ENCODE data around the gene PPP2R3A. TPM values are rescaled to one million over a fixed set of nuclear protein-coding genes. Genes with fewer than 3 reads are reported as not detected.

The PPP2R3A gene
- total and polyA plus RNA-seq, 2 of the 13 experiments (the other 11 are each of a cell fraction or from before 2014, with no cell fraction given) = 0.07 to 0.12 TPM

DNA sequence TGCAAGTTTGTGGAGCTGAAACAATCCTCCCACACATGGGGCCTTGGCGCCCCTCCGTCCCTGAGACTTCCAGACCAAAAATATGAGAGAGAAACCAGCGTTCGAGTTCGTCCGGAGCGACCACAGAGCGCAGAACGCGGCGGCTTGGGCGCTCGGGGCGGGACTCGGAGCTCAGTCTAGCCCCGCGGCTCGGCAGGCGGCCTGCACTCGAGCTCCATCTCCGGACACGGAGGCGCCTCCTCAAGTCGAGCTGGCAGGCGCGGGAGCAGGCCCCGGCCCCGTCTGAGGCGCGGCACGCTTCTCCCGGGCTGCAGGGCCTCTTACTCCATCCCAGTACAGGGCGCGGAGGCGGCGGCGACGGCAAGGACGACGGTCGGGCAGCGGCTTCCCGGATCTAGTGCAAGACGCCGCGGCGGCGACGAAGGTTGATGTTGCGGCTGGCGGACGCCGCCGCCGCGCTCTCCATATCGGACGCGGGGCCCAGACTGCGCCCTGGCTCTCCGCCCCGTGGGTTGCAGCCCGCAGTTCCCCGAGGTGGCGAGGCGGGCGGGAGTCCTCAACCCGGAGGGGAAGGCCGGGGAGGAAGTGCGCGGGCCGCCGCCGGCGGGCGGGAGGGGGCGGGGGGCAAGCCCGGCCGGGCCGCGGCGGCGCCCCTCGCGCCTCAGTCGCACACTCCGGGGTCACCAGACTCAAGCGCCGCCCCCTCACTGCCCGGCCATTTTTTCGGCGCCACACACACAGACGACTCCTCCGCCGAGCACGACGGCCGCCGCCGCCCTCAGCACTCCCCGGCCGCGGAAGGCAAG lies 229.9 kb downstream of the PPP2R3A start:
- Histone ChIP-seq H3K4me1 (ENCODE audit: insufficient read depth, low read length) (peaks cover 33% of the 10 kb centered on the region), H3K27ac (ENCODE audit: extremely low read length, insufficient read depth, low read length) (peak overlapping the region; percentile 92), H3K9ac (ENCODE audit: insufficient read depth, low read depth, low read length) (peak overlapping the region; percentile 99), H2AFZ (ENCODE audit: low read length) (no peak overlapping the region), H3K4me3 (replicated peaks in 1 of 3; ENCODE audit: insufficient read depth in 1 of 3, low read depth in 2 of 3, low read length in 3 of 3) (peak overlapping the region; percentile 80 to 93 (median 89)), H3K9me3 (ENCODE audit: low read length) (no peaks in the 10 kb centered on the region), H4K20me1 (ENCODE audit: insufficient read depth, low read length) (peaks cover 48% of the 10 kb centered on the region), H3K27me3 (ENCODE audit: control insufficient read depth in 1 of 2, insufficient read depth in 2 of 2, low read length in 2 of 2) (no peaks in the 10 kb centered on the region), H3K4me2 (ENCODE audit: low read depth, low read length) (peak overlapping the region; percentile 79), H3K36me3 (replicated peaks in 1 of 2; ENCODE audit: control insufficient read depth in 1 of 2, insufficient read depth in 2 of 2, low read length in 2 of 2) (no peaks in the 10 kb centered on the region), H3K79me2 (ENCODE audit: insufficient read depth, low read length) (peaks cover 59% of the 10 kb centered on the region)
- in situ Hi-C loops (cut with HindIII; ENCODE audit: extremely low pct_ligation_motif_present, low pct_unique_long_range_greater_than_20kb) (loop anchor here (5.0 kb wide), 1 partner anchor 52 kb away; no protein-coding TSS in a partner anchor), intact Hi-C loops (cut with micrococcal nuclease; ENCODE audit: unreplicated experiment) (loop anchor here (1.0 to 10.0 kb wide), 2 partner anchors 55 to 559 kb away; partner anchors contain the start of genes PCCB and STAG1)
- ChIA-PET CTCF (ENCODE audit: low intra/inter-chr PET ratio, low total read pairs) (no interaction called here), POLR2A (interaction anchor here (0.7 to 4.9 kb wide), 17 partner anchors 9 to 1992 kb away, joined by 3 to 131 read pairs (median 6); partner anchors contain the start of genes ARMC8, NCK1, PCCB and STAG1)
- ATAC-seq (peak; percentile 61), FAIRE-seq (no peak), DNase-seq (ENCODE audit: low spot score) (peak; percentile 61)
- BruUV-seq (replicated peaks) = no TSS peak
- no CpG with 5 or more reads among the region's 103 CpGs for WGBS (ENCODE audit: low lambda C conversion rate)
- TF ChIP-seq, protein P1, sequence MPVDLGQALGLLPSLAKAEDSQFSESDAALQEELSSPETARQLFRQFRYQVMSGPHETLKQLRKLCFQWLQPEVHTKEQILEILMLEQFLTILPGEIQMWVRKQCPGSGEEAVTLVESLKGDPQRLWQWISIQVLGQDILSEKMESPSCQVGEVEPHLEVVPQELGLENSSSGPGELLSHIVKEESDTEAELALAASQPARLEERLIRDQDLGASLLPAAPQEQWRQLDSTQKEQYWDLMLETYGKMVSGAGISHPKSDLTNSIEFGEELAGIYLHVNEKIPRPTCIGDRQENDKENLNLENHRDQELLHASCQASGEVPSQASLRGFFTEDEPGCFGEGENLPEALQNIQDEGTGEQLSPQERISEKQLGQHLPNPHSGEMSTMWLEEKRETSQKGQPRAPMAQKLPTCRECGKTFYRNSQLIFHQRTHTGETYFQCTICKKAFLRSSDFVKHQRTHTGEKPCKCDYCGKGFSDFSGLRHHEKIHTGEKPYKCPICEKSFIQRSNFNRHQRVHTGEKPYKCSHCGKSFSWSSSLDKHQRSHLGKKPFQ (CRISPR knock-in tag; IDR thresholded peaks at IDR 0.05; ENCODE audit: insufficient replicate concordance) = no peak
- TF ChIP-seq KAT7 (CRISPR knock-in tag; IDR thresholded peaks at IDR 0.05; ENCODE audit: borderline replicate concordance) (peak; percentile 44; the same call in 1 of the 2 replicates), TGIF2 (CRISPR knock-in tag; IDR thresholded peaks at IDR 0.05) (peak; percentile 43; the same call in 1 of the 2 replicates), GTF3A (CRISPR knock-in tag; conservative IDR thresholded peaks at IDR 0.05) (no peak), HDAC1 (CRISPR knock-in tag; IDR thresholded peaks at IDR 0.05) (peak; percentile 39), FLYWCH1 (CRISPR knock-in tag; IDR thresholded peaks at IDR 0.05) (peak; percentile 82; the same call in 1 of the 2 replicates), NR2F6 (IDR thresholded peaks at IDR 0.05) (no peak), NR2F6 (CRISPR knock-in tag; IDR thresholded peaks at IDR 0.05) (peak; percentile 14; the same call in 1 of the 2 replicates), PHF8 (CRISPR knock-in tag; IDR thresholded peaks at IDR 0.05) (peak; percentile 63)
- TF ChIP-seq, protein P2, sequence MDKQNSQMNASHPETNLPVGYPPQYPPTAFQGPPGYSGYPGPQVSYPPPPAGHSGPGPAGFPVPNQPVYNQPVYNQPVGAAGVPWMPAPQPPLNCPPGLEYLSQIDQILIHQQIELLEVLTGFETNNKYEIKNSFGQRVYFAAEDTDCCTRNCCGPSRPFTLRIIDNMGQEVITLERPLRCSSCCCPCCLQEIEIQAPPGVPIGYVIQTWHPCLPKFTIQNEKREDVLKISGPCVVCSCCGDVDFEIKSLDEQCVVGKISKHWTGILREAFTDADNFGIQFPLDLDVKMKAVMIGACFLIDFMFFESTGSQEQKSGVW (CRISPR knock-in tag; IDR thresholded peaks at IDR 0.05; ENCODE audit: borderline replicate concordance) = 0 out of 2 replicates have a peak, but pooled peaks have one; percentile 41
- TF ChIP-seq, protein P3, sequence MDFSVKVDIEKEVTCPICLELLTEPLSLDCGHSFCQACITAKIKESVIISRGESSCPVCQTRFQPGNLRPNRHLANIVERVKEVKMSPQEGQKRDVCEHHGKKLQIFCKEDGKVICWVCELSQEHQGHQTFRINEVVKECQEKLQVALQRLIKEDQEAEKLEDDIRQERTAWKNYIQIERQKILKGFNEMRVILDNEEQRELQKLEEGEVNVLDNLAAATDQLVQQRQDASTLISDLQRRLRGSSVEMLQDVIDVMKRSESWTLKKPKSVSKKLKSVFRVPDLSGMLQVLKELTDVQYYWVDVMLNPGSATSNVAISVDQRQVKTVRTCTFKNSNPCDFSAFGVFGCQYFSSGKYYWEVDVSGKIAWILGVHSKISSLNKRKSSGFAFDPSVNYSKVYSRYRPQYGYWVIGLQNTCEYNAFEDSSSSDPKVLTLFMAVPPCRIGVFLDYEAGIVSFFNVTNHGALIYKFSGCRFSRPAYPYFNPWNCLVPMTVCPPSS (IDR thresholded peaks at IDR 0.05) = no peak
- TF ChIP-seq, protein P4, sequence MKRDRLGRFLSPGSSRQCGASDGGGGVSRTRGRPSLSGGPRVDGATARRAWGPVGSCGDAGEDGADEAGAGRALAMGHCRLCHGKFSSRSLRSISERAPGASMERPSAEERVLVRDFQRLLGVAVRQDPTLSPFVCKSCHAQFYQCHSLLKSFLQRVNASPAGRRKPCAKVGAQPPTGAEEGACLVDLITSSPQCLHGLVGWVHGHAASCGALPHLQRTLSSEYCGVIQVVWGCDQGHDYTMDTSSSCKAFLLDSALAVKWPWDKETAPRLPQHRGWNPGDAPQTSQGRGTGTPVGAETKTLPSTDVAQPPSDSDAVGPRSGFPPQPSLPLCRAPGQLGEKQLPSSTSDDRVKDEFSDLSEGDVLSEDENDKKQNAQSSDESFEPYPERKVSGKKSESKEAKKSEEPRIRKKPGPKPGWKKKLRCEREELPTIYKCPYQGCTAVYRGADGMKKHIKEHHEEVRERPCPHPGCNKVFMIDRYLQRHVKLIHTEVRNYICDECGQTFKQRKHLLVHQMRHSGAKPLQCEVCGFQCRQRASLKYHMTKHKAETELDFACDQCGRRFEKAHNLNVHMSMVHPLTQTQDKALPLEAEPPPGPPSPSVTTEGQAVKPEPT (CRISPR knock-in tag; IDR thresholded peaks at IDR 0.05; ENCODE audit: low read depth) = no peak
- TF ChIP-seq, protein P5, sequence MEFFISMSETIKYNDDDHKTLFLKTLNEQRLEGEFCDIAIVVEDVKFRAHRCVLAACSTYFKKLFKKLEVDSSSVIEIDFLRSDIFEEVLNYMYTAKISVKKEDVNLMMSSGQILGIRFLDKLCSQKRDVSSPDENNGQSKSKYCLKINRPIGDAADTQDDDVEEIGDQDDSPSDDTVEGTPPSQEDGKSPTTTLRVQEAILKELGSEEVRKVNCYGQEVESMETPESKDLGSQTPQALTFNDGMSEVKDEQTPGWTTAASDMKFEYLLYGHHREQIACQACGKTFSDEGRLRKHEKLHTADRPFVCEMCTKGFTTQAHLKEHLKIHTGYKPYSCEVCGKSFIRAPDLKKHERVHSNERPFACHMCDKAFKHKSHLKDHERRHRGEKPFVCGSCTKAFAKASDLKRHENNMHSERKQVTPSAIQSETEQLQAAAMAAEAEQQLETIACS (CRISPR knock-in tag; IDR thresholded peaks at IDR 0.05) = no peak
- TF ChIP-seq, protein P6, sequence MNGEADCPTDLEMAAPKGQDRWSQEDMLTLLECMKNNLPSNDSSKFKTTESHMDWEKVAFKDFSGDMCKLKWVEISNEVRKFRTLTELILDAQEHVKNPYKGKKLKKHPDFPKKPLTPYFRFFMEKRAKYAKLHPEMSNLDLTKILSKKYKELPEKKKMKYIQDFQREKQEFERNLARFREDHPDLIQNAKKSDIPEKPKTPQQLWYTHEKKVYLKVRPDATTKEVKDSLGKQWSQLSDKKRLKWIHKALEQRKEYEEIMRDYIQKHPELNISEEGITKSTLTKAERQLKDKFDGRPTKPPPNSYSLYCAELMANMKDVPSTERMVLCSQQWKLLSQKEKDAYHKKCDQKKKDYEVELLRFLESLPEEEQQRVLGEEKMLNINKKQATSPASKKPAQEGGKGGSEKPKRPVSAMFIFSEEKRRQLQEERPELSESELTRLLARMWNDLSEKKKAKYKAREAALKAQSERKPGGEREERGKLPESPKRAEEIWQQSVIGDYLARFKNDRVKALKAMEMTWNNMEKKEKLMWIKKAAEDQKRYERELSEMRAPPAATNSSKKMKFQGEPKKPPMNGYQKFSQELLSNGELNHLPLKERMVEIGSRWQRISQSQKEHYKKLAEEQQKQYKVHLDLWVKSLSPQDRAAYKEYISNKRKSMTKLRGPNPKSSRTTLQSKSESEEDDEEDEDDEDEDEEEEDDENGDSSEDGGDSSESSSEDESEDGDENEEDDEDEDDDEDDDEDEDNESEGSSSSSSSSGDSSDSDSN (CRISPR knock-in tag; IDR thresholded peaks at IDR 0.05) = peak; percentile 94

Measured in HepG2 (cell line).